ENCODE data around the gene MTHFSD.

MTHFSD gene

DNA sequence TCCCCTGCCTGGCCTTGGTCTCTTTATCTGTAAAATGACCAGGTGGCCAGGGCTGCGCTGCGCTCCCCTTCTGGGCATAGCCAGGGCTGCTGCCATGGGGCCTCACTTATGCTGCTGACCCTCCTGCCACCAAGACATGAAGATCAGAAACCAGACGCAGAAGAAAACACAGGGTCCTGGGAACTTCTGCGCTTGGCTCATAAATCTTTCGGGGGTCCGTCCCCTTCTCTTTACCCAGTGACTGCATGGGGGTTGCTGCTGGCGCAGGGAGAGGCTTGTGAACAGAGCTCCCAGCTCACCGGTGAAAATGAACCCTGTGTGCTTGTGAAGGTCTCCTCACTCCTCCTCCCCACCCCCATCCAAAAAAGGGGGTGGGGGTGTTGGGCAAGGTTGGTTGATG lies 17.6 kb upstream of the MTHFSD start:
- TF ChIP-seq, protein P1, sequence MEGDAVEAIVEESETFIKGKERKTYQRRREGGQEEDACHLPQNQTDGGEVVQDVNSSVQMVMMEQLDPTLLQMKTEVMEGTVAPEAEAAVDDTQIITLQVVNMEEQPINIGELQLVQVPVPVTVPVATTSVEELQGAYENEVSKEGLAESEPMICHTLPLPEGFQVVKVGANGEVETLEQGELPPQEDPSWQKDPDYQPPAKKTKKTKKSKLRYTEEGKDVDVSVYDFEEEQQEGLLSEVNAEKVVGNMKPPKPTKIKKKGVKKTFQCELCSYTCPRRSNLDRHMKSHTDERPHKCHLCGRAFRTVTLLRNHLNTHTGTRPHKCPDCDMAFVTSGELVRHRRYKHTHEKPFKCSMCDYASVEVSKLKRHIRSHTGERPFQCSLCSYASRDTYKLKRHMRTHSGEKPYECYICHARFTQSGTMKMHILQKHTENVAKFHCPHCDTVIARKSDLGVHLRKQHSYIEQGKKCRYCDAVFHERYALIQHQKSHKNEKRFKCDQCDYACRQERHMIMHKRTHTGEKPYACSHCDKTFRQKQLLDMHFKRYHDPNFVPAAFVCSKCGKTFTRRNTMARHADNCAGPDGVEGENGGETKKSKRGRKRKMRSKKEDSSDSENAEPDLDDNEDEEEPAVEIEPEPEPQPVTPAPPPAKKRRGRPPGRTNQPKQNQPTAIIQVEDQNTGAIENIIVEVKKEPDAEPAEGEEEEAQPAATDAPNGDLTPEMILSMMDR (conservative IDR thresholded peaks at IDR 0.05; ENCODE audit: low read depth, low read length) = no peak
- no peak for DNase-seq (ENCODE audit: low read depth)
- no peak overlapping the region for H3K4me3 ChIP-seq (ENCODE audit: low read length)

DNA sequence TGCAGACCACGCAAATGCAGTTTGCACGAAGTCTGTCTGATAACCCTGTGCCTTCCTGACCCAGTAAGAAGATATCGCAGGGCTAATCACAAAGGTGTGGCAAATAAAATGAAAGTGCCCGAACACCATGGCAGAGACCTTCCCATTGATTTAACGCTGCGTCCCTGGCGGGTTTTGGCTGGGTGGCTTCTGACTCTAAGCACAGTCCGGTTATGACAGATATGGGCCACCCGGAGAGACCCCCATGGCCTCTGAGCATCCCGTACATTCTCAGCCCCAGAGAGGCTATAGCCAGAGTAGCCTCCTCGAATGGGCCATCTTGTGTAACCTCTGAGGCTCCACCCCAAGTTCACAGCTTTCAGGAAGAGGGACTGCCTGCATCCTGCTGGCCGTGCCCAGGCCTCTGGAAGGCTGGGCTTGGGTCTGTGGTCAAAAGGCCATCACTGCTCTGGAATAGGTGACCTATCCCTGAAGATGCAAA lies 17.0 kb upstream of the MTHFSD start:
- no peak for DNase-seq (ENCODE audit: low read depth)
- H3K4me3 ChIP-seq (ENCODE audit: low read length) = no peak overlapping the region

DNA sequence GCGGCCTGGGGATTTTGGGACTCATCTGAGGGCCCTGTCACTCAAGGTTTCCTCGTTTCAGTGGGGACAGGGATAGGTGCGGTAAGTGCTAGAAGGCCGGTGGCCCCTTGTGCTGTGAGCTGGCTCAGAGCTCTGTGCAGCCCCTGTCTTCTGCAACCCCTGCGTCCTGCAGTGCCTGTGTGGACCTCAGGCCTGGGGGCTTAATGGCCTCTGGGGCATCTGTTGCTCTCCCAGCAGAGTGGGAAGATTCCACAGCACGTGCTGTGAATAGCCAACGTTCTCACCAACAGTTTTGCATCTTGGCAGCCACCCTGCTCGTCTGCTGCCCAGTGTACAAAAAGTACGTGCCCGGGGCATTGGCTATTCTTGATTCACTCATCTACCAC lies 16.5 kb upstream of the MTHFSD start:
- H3K4me3 ChIP-seq (ENCODE audit: low read length) = no peak overlapping the region
- TF ChIP-seq, protein P1 (conservative IDR thresholded peaks at IDR 0.05; ENCODE audit: low read depth, low read length) = no peak
- no peak for DNase-seq (ENCODE audit: low read depth)

More for the DNA sequence above, 17.0 kb upstream of the MTHFSD start:
- TF ChIP-seq, protein P1 (conservative IDR thresholded peaks at IDR 0.05; ENCODE audit: low read depth, low read length) = no peak

DNA sequence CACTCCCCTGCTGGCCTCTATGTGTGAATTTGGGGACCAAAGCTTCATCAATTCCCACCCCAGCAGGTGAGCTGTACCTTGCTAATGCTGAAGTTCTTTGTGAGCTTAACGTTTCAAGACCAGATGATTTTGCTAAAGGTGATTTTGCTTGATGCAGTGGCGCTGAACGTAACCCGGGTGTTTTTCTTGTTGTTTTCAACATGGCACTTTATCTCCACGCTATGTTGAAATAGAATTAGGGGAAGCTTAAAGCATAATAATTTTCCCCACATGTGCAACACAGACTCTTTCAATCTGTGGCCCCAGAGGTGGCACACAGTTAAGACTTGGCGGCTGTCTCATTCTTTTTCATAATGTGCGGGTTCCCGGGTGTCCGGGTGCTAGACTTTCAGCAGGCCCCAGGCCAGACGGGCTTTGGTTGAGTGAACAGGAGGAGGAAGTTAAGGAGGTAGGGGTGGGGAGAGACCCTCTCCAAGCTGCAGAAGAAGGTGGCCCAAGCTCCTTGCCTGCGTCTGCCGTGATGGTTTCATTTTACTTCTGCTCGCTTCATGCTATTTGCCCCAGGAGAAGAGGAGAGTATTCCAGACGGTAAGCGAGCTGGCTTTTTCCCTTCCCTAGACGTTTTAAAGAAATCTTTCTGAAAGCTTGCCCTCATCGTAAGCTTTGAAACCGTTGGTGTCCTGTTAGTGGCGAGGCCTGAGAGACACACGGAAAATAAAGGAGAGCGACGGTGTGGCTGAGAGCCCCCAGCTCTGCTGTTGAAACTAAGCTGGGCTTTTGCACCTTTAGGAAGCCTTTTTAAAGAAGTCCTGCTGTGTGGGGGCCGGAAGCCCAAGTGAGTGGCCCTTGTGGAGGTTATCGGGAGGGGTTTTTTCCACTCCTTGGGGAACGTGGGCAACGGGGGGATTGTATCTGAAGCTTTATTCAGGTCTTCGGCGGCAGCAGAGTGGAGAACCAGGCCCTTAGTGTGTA lies 15.8 kb upstream of the MTHFSD start:
- TF ChIP-seq, protein P1 (conservative IDR thresholded peaks at IDR 0.05; ENCODE audit: low read depth, low read length) = no peak
- H3K4me3 ChIP-seq (ENCODE audit: low read length) = peak overlapping the region; percentile 78
- DNase-seq (ENCODE audit: low read depth) = no peak

DNA sequence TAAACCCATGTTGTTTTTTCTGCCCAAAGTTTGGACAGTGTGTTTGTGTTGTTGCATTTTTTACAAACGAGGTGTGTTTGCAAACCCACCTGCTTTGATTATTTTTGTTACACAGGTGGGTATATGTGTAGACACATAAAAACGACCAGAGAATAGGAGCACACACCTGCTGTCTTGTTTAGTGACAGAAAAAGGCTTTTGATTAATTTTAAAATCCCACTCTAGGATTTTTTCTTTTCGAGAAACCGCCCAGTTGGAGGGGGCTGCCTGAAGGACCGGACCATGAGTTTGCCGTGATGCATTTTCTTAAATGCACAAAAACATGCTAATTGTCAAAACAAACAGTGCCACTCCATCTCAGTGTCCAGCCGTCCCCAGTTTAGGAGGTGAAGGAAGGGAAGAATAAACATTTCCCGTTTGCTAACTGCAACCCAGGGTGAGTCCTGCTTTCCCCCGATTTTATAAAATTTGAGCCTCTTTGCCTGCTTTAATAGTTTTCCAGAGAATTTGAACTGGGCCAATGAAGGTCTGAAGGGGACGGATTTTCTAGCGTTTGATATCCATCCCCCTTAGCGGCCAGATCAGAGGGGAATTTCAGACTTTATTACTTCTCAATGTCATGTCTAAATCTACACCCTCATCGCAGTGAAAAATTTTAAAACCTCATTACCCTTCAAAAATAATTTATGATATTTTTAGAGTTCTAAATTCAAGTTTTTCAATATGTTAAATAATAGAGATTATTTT lies 14.8 kb upstream of the MTHFSD start:
- H3K4me3 ChIP-seq (ENCODE audit: low read length) = peak overlapping the region; percentile 78
- TF ChIP-seq, protein P1 (conservative IDR thresholded peaks at IDR 0.05; ENCODE audit: low read depth, low read length) = no peak
- DNase-seq (ENCODE audit: low read depth) = no peak

DNA sequence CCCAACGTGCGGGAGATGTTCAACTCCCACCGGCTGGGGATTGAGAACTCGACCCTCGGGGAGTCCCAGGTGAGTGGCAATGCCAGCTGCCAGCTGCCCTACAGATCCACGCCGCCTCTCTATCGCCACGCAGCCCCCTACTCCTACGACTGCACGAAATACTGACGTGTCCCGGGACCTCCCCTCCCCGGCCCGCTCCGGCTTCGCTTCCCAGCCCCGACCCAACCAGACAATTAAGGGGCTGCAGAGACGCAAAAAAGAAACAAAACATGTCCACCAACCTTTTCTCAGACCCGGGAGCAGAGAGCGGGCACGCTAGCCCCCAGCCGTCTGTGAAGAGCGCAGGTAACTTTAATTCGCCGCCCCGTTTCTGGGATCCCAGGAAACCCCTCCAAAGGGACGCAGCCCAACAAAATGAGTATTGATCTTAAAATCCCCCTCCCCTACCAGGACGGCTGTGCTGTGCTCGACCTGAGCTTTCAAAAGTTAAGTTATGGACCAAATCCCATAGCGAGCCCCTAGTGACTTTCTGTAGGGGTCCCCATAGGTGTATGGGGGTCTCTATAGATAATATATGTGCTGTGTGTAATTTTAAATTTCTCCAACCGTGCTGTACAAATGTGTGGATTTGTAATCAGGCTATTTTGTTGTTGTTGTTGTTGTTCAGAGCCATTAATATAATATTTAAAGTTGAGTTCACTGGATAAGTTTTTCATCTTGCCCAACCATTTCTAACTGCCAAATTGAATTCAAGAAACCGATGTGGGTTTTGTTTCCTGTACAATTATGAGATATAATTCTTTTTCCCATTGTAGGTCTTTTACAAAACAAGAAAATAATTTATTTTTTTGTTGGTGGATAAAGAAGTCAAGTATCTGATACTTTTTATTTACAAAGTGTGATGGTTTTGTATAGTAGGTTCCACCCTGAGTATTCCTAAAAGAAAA lies 13.9 kb upstream of the MTHFSD start:
- TF ChIP-seq, protein P1 (conservative IDR thresholded peaks at IDR 0.05; ENCODE audit: low read depth, low read length) = no peak
- H3K4me3 ChIP-seq (ENCODE audit: low read length) = peak overlapping the region; percentile 78
- no peak for DNase-seq (ENCODE audit: low read depth)
